ENCODE data around the gene PKHD1.

Gene PKHD1

GRCh38 chr6:51625566-51625965 lies 461.8 kb downstream of the PKHD1 start:
- TF ChIP-seq SIN3A (IDR thresholded peaks at IDR 0.05; ENCODE audit: borderline replicate concordance, insufficient read depth, low read length) = no peak
- TF ChIP-seq TAF1 (IDR thresholded peaks at IDR 0.05; ENCODE audit: borderline replicate concordance, insufficient read depth, low read length) = no peak
- TF ChIP-seq, protein P1, sequence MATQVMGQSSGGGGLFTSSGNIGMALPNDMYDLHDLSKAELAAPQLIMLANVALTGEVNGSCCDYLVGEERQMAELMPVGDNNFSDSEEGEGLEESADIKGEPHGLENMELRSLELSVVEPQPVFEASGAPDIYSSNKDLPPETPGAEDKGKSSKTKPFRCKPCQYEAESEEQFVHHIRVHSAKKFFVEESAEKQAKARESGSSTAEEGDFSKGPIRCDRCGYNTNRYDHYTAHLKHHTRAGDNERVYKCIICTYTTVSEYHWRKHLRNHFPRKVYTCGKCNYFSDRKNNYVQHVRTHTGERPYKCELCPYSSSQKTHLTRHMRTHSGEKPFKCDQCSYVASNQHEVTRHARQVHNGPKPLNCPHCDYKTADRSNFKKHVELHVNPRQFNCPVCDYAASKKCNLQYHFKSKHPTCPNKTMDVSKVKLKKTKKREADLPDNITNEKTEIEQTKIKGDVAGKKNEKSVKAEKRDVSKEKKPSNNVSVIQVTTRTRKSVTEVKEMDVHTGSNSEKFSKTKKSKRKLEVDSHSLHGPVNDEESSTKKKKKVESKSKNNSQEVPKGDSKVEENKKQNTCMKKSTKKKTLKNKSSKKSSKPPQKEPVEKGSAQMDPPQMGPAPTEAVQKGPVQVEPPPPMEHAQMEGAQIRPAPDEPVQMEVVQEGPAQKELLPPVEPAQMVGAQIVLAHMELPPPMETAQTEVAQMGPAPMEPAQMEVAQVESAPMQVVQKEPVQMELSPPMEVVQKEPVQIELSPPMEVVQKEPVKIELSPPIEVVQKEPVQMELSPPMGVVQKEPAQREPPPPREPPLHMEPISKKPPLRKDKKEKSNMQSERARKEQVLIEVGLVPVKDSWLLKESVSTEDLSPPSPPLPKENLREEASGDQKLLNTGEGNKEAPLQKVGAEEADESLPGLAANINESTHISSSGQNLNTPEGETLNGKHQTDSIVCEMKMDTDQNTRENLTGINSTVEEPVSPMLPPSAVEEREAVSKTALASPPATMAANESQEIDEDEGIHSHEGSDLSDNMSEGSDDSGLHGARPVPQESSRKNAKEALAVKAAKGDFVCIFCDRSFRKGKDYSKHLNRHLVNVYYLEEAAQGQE (IDR thresholded peaks at IDR 0.05; ENCODE audit: insufficient read depth in 1 of 2, low read depth in 2 of 2, low read length in 2 of 2) = no peak

- TF ChIP-seq FOXP2 (optimal IDR thresholded peaks at IDR 0.05; ENCODE audit: borderline replicate concordance, extremely low read depth, extremely low read length, insufficient read depth) (no peak), TAF1 (IDR thresholded peaks at IDR 0.05; ENCODE audit: borderline replicate concordance, insufficient read depth, low read length) (no peak), POLR2AphosphoS5 (IDR thresholded peaks at IDR 0.05; ENCODE audit: low read depth, low read length) (no peak), SIN3A (IDR thresholded peaks at IDR 0.05; ENCODE audit: borderline replicate concordance, insufficient read depth, low read length) (no peak)
- TF ChIP-seq, protein P1 (IDR thresholded peaks at IDR 0.05; ENCODE audit: insufficient read depth in 1 of 2, low read depth in 2 of 2, low read length in 2 of 2) = no peak
These were observed 466.4 kb downstream of the PKHD1 start for GRCh38 chr6:51620971-51621370.

GRCh38 chr6:51619042-51619799 lies 468.2 kb downstream of the PKHD1 start:
- TF ChIP-seq POLR2AphosphoS5 (IDR thresholded peaks at IDR 0.05; ENCODE audit: low read depth, low read length) (no peak), TAF1 (IDR thresholded peaks at IDR 0.05; ENCODE audit: borderline replicate concordance, insufficient read depth, low read length) (no peak), SIN3A (IDR thresholded peaks at IDR 0.05; ENCODE audit: borderline replicate concordance, insufficient read depth, low read length) (no peak), FOXP2 (optimal IDR thresholded peaks at IDR 0.05; ENCODE audit: borderline replicate concordance, extremely low read depth, extremely low read length, insufficient read depth) (no peak)
- TF ChIP-seq, protein P1 (IDR thresholded peaks at IDR 0.05; ENCODE audit: insufficient read depth in 1 of 2, low read depth in 2 of 2, low read length in 2 of 2) = no peak

- no peak for TF ChIP-seq SIN3A (IDR thresholded peaks at IDR 0.05; ENCODE audit: borderline replicate concordance, insufficient read depth, low read length)
- TF ChIP-seq POLR2AphosphoS5 (IDR thresholded peaks at IDR 0.05; ENCODE audit: low read depth, low read length) = no peak
- TF ChIP-seq, protein P1 (IDR thresholded peaks at IDR 0.05; ENCODE audit: insufficient read depth in 1 of 2, low read depth in 2 of 2, low read length in 2 of 2) = no peak
- TF ChIP-seq FOXP2 (optimal IDR thresholded peaks at IDR 0.05; ENCODE audit: borderline replicate concordance, extremely low read depth, extremely low read length, insufficient read depth) = no peak
- TF ChIP-seq TAF1 (IDR thresholded peaks at IDR 0.05; ENCODE audit: borderline replicate concordance, insufficient read depth, low read length) = no peak
These were observed 468.9 kb downstream of the PKHD1 start for GRCh38 chr6:51618563-51618962.
